Activated T-cell treated with anti-CD3 and anti-CD28 coated beads for 24 hours (primary cell): ENCODE results near the gene ATL3.
"Not testable (repeated sequence)": the region's sequence is repeated elsewhere in the genome, so short reads cannot be mapped to it uniquely, and the experiment has no call there.

Source experiments
- DNase-seq: peaks from one replicate; pipeline ENCODE4 v3.0.0-alpha.2; 2020; ENCODE audit warnings: low read depth

Gene ATL3

GRCh38 chr11:63671322-63672155, at the start of gene ATL3:
Gene ATL3 (minus strand): TSS chr11:63671376. CDS start chr11:63671335, 41 bp downstream.
- peak; percentile 92 for DNase-seq

- DNase-seq, result no peak
Measured at GRCh38 chr11:63720611-63721010, 49.4 kb upstream of the ATL3 start.

GRCh38 chr11:63719987-63720386, 48.8 kb upstream of the ATL3 start:
- DNase-seq, result no peak

GRCh38 chr11:63719001-63719400, 47.8 kb upstream of the ATL3 start:
- no peak for DNase-seq

- no peak for DNase-seq
Measured at GRCh38 chr11:63716046-63716445, 44.9 kb upstream of the ATL3 start.

GRCh38 chr11:63713766-63714165, 42.6 kb upstream of the ATL3 start:
- no peak for DNase-seq

GRCh38 chr11:63711838-63712237, 40.7 kb upstream of the ATL3 start:
- DNase-seq, result no peak

- no peak for DNase-seq
Measured at GRCh38 chr11:63710476-63711217, 39.5 kb upstream of the ATL3 start.

- DNase-seq, result no peak
Measured at GRCh38 chr11:63709336-63709884, 38.2 kb upstream of the ATL3 start.

GRCh38 chr11:63708764-63709163, 37.6 kb upstream of the ATL3 start:
- DNase-seq, result no peak

- DNase-seq, result no peak
Measured at GRCh38 chr11:63705526-63705925, 34.4 kb upstream of the ATL3 start.

- DNase-seq, result no peak
Measured at GRCh38 chr11:63699896-63700295, 28.7 kb upstream of the ATL3 start.

GRCh38 chr11:63698976-63699733, 28.0 kb upstream of the ATL3 start:
- DNase-seq, result no peak

GRCh38 chr11:63694596-63694995, 23.4 kb upstream of the ATL3 start:
- DNase-seq, result no peak

GRCh38 chr11:63687845-63688244, 16.7 kb upstream of the ATL3 start:
- DNase-seq, result peak; percentile 15

- no peak for DNase-seq
Measured at GRCh38 chr11:63686926-63687325, 15.8 kb upstream of the ATL3 start.

- DNase-seq, result not testable (repeated sequence)
Measured at GRCh38 chr11:63685158-63685721, 14.1 kb upstream of the ATL3 start.

- no peak for DNase-seq
Measured at GRCh38 chr11:63683133-63683991, 12.2 kb upstream of the ATL3 start.

- no peak for DNase-seq
Measured at GRCh38 chr11:63682066-63683021, 11.2 kb upstream of the ATL3 start.
